HG03175 (cell line): ENCODE data around the gene LYSET.
"Not testable (repeated sequence)": the region's sequence is repeated elsewhere in the genome, so short reads cannot be mapped to it uniquely, and the experiment has no call there.

Experiments used
- ATAC-seq: cut with Tn5 transposase; IDR thresholded peaks from one replicate; pipeline ENCODE4 v1.9.1; 2021; ENCODE audit warnings: mild to moderate bottlenecking, moderate library complexity; ENCODE audit not compliant: unreplicated experiment

Gene LYSET

GRCh38 chr14:93165271-93166265 lies 19.5 kb upstream of the LYSET start:
- ATAC-seq: not testable (repeated sequence)

DNA sequence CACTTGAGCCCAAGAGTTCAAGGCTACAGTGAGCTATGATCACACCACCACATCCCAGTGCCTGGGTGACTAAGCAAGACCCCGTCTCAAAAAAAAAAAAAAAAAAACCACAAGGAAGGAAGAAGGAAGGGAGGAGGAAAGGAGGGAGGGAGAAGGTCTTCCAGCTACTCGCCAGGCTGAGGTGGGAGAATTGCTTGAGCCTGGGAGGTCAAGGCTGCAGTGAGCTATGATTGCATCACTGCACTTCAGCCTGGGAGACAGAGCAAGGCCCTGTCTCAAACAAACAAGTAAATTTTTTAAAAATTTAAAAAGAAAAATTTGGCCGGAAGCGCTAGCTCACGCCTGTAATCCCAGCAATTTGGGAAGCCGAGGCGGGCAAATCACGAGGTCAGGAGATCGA lies 16.5 kb upstream of the LYSET start:
- not testable (repeated sequence) for ATAC-seq

GRCh38 chr14:93169619-93170018 lies 15.5 kb upstream of the LYSET start:
- ATAC-seq: not testable (repeated sequence)

DNA sequence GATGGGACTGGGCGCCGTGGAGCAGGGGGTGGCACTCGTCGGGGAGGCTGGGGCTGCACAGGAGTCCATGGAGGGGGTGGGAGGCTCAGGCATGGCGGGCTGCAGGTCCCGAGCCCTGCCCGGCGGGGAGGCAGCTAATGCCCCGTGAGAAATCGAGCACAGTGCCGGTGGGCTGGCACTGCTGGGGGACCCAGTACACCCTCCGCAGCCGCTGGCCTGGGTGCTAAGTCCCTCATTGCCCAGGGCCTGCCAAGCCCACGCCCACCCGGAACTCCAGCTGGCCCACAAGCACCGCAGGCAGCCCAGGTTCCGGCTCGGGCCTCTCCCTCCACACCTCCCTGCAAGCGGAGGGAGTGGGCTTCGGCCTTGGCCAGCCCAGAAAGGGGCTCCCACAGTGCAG lies 15.0 kb upstream of the LYSET start:
- ATAC-seq: not testable (repeated sequence)

- no peak for ATAC-seq
Observed at GRCh38 chr14:93171376-93171775, 13.7 kb upstream of the LYSET start.

GRCh38 chr14:93173943-93174395 lies 11.1 kb upstream of the LYSET start:
- no peak for ATAC-seq

DNA sequence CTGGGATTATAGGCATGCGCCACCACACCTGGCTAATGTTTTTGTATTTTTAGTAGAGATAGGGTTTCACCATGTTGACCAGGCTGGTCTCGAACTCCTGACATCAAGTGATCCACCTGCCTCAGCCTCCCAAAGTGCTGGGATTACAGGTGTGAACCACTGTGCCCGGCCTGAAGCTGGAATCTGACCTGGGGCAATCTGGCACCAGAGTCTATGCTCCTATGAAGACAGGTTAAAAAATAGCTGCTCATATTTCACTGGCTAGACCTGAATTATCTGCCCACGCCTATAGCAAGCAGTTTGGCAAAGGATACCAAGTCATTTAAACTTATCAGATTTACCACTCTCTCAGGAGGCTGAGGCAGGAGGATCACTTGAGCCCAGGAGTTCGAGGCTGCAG lies 10.4 kb upstream of the LYSET start:
- ATAC-seq: not testable (repeated sequence)

DNA sequence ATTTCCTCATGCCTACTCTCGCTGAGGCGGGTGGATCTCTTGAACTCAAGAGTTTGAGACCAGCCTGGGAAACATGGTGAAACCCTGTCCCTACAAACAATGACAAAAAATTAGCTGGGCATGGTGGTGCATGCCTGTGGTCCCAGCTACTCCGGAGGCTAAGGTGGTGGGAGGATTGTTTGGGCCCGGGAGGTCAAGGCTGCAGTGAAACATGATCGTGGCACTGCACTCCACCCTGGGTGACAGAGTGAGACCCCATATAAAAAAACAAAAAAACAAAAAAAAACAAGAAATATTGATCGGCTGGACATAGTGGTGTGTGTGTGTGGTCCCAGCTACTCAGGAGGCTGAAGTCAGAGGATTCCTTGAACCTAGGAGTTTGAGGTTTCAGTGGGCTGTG lies 9.6 kb upstream of the LYSET start:
- no peak for ATAC-seq

DNA sequence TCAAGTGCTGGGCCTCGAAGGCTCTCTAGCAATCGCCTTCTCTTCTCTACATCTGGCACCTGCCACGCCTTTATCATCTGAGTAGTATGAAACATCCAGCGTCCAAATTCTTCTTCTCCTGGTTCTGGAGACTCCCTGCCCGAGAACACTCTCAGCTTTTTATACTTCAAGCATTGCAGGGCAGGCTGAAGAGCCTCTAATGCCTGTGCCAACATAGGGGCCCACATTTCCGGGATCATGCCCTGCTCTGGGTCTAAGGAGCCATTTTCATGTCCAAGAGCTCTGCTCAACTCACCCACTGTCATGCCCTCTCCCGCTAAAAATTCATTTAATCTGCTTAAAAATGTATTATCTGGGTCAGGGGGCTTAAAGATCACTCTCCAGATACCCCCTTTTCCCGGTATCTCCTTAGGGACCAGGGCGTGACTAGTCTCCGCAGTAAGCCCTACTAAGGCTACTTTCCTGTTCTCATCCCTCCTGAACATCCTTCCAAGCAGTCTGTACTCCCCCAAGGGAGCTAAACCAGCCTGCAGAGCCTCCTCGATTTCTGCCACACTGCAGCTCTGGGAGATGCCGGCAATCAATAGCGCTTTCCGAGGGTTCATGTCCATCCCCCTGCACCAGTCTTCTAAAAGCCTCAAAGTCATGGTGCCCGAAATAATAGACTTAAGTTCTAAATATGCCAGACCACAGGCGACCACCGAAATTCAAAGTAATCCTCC lies 1.4 kb upstream of the LYSET start:
- no peak for ATAC-seq

DNA sequence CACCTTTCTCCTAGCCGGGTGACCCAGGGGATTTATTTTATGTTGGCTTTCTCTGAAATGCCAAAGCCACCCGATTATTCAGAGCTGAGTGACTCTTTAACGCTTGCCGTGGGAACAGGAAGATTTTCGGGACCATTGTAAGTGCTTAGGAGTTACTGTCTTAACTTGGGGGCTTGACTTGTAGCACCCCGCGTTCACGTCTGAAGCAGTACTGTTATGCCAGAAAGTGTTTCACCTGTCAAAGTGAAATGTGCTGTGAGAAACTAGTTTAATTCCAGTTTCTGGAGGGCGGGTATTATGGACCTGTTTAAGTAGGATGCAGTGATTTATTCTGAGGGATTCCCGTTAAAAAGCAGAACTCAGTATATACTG lies 218 bp downstream of the LYSET start:
- peak; percentile 1 for ATAC-seq

DNA sequence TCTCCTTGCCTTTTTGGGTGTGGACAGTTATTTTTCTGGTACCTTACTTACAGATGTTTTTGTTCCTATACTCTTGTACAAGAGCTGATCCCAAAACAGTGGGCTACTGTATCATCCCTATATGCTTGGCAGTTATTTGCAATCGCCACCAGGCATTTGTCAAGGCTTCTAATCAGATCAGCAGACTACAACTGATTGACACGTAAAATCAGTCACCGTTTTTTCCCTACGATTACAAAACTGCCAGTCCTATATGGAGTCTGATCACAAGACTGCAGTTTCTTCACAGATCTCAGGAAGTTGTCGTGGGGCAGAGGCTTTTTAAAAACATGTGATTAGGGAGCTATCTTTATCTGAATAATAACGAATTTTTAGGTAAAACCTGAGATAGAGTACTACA lies 1.3 kb downstream of the LYSET start:
- ATAC-seq: no peak

GRCh38 chr14:93186956-93187355 lies 1.8 kb downstream of the LYSET start:
- no peak for ATAC-seq

GRCh38 chr14:93195316-93195999 lies 10.3 kb downstream of the LYSET start:
- ATAC-seq: no peak

DNA sequence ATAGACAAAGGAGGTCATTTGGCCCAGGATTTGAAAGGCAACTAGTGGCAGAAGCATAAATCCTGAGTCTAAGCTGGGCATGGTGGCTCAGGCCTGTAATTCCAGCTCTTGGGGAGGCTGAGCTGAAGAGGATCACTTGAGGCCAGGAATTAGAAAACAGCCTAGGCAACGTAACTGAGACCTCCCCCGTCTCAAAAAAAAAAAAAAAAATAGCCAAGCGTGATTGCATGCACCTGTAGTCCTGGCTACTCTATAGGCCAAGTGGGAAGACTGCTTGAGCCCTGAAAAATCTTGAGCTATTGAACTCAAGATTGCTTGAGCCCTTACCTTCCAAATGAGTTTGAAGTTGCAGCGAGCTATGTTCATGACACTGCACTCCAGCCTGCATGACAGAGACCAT lies 13.9 kb downstream of the LYSET start:
- no peak for ATAC-seq

- ATAC-seq: no peak
Observed at GRCh38 chr14:93200553-93200952, 15.4 kb downstream of the LYSET start.

DNA sequence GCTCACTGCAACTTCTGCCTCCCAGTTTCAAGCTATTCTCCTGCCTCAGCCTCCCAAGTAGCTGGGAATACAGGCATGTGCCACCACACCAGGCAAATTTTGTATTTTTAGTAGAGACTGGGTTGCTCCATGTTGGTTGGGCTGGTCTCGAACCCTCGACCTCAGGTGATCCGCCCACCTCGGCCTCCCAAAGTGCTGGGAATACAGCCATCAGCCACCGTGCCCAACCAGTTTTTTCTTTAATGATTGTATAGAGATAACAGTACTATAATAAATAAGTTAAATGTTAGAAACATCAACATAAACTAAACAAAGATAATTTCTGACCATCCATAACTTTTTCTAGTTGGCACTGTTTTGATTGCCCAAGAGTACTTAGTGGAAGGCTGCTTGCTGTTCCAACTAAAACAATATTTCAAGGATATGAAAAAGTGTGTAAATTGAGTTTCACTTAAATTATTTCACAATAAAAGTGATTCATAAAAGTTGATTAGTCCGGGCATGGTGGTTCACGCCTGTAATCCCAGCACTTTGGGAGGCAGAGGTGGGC lies 16.1 kb downstream of the LYSET start:
- ATAC-seq: no peak

DNA sequence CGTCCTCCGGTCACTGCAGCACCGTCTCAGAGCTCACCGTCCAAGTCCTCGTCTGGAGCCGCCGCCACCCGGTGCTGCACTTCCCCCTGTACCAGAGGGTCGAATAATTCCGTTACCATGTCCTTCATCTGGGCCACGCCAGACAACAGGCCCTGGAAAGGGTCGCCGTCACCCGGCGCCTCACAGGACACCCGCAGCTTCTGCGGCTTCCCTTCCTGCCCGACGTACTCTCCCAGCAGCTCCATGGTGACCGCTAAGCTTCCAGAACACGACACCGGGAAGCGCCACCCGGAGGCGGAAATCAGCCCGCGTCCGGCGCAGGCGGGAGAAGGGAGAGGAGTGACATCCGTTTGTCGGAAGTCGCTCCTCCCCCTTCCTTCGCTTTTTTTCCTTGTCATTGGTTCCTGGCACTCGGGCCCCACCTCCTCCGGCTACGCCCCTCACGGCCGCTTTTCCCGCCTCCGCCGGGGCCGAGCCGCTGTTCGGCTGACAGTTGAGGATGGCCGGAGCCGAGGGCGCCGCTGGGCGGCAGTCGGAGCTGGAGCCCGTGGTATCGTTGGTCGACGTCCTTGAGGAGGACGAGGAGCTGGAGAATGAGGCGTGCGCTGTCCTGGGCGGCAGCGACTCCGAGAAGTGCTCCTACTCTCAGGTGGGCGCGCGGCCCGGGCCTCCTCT lies 21.8 kb downstream of the LYSET start, which contains the start of the genes GON7 and UBR7:
GON7 (minus strand) TSS at position 273 of the 675 bp plus-strand sequence; CDS start at position 245, 28 bp downstream.
UBR7 (plus strand) TSS at position 464 of the 675 bp plus-strand sequence; CDS start at position 500, 36 bp downstream.
- ATAC-seq: peak; percentile 81

- ATAC-seq: peak; percentile 39
Observed at GRCh38 chr14:93207468-93208308, 22.6 kb downstream of the LYSET start.

- ATAC-seq: peak; percentile 60
Observed at GRCh38 chr14:93212432-93212831, 27.3 kb downstream of the LYSET start.
